SH-SY5Y (cell line): ENCODE results near the gene PSME2.

Experiments
- GATA2 ChIP-seq: IDR thresholded peaks from 2 replicates; pipeline ENCODE4 v1.6.1; 2011; ENCODE audit warnings: mild to moderate bottlenecking, low read depth, low read length
- GATA3 ChIP-seq: IDR thresholded peaks from 2 replicates; pipeline ENCODE4 v1.6.1; 2011; ENCODE audit warnings: low read depth, mild to moderate bottlenecking, low read length, moderate library complexity

PSME2 gene

DNA sequence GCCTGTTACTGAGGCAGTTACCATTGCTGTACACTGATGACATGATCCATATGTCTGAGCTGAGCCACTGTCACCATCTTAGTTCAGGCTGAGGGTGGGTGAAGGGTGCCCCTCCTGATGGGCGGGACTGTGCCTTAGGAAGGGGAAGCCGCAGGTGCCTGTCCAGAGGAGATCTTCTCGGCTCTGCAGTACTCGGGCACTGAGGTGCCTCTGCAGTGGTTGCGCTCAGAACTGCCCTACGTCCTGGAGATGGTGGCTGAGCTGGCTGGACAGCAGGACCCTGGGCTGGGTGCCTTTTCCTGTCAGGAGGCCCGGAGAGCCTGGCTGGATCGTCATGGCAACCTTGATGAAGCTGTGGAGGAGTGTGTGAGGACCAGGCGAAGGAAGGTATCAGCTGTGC lies 4.6 kb upstream of the PSME2 start:
- no peak for TF ChIP-seq GATA2

DNA sequence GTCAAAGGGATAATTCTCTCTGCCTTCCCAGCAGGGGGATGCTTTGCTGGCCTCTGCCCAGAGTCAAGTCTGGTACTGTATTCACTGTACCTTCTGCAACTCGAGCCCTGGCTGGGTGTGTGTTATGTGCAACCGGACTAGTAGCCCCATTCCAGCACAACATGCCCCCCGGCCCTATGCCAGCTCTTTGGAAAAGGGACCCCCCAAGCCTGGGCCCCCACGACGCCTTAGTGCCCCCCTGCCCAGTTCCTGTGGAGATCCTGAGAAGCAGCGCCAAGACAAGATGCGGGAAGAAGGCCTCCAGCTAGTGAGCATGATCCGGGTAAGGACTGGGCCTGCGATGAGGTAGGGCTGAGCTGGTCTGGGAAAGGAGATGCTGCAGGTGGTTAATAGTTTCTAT lies 4.2 kb upstream of the PSME2 start:
- TF ChIP-seq GATA3 (no peak), GATA2 (no peak)

- TF ChIP-seq GATA2: no peak
- TF ChIP-seq GATA3: no peak
These were observed 3.7 kb upstream of the PSME2 start for GRCh38 chr14:24150061-24150460.

DNA sequence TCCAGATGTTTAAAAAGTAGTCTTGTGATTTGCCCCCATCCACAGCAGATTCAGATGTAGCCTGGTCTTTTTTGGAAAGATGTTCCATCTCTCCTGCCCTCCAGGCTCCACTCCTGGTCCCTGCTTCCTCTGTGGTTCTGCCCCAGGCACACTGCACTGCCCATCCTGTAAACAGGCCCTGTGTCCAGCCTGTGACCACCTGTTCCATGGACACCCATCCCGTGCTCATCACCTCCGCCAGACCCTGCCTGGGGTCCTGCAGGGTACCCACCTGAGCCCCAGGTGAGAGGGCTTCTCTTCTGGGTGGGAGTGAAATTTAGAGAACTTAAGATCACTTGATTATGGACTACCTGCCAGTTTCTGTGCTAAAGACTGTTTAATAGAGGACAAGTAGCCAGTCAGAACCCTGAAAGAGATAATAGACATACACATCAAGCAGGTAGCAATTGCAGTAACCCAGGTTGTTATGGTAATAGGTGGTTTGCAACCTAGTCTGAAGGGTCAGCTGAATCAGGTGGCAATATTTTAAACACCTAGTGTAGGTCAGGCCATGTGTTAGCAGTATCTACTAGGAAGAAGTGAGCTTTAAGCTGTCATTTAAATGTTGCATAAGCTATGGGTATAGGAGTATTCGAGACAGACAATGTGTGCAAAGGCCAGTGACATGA lies 3.0 kb upstream of the PSME2 start:
- TF ChIP-seq GATA2 (no peak), GATA3 (no peak)

- TF ChIP-seq GATA2 (no peak), GATA3 (no peak)
These were observed 1.5 kb upstream of the PSME2 start for GRCh38 chr14:24147761-24148428.

- TF ChIP-seq GATA2 (no peak), GATA3 (no peak)
These were observed 759 bp upstream of the PSME2 start, which contains the start of gene RNF31 for GRCh38 chr14:24146978-24147760. Gene RNF31, plus strand, starts transcription at chr14:24147498. Its CDS starts 201 bp downstream, at chr14:24147699.

DNA sequence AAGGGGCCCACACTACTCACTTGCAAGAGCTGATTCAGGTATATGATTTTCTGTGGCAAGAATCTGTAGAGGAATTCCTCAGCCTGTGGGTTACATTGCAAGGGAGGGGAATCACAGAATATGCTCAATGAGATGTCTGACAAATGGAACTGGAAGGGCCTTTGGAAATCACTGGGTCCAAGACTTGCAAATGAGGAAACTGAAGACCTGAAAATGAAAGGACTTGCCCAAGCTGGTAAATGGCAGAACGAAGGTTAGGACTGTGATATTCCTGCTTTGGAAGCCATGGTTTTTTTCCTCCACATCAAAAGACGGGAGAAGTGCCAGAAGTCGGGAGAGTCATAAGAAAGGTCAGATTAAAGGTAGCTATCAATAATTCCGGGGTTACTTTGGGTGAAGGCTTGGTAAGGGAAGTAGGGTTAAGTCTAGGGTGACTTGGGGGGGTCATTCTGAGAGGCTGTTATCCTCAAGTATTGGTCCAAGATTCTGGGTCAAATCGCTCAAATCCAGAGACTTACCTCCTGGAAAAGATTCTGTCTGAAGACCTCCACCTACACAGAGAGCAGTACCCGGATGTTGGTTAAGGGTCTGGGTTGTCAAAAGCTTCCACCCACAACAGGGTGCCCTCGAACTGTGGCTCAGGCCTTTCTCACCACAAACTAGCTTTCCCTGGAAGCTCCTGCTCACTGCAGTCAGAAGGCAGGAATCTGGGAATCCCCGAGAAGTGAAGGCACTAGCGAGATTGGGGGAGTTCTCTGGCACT lies 539 bp downstream of the PSME2 start:
- TF ChIP-seq GATA2 (no peak), GATA3 (no peak)

- TF ChIP-seq GATA2 (no peak), GATA3 (no peak)
These were observed 1.2 kb downstream of the PSME2 start for GRCh38 chr14:24145219-24145618.

GRCh38 chr14:24144451-24144850 lies 2.0 kb downstream of the PSME2 start:
- TF ChIP-seq GATA3 (no peak), GATA2 (no peak)

DNA sequence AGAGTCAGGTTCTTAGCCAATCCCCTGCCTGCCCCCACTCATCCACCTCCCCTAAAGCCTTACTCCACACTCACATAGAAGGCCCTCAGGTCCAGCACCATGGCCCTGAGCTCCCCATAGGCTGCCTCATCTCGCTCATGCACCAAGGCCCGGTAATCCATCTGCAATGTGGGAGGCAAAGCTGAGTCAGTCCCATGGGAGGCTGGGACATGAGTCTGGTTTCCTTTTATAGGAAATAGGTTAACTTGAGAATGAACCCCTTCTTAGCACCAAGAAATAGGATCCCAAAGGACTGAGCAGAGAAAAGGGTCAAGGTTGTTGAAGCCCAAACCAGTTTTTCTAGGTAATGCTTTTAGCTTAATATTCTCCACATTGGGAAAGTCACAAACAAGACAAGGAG lies 2.9 kb downstream of the PSME2 start:
- TF ChIP-seq GATA2 (no peak), GATA3 (no peak)

GRCh38 chr14:24141097-24141880 lies 5.1 kb downstream of the PSME2 start, which contains the start of gene EMC9:
Gene EMC9, minus strand, starts transcription at chr14:24141591. Its CDS starts 287 bp downstream, at chr14:24141304.
- TF ChIP-seq GATA2 (no peak), GATA3 (no peak)

GRCh38 chr14:24139272-24139934 lies 7.0 kb downstream of the PSME2 start:
- TF ChIP-seq GATA2: no peak
- no peak for TF ChIP-seq GATA3
